GM21786 (cell line): ENCODE data around the gene ACAP3.

Source experiments
- ATAC-seq: cut with Tn5 transposase; IDR thresholded peaks from one replicate; pipeline ENCODE4 v1.9.1; 2021; ENCODE audit not compliant: unreplicated experiment

Gene ACAP3

DNA sequence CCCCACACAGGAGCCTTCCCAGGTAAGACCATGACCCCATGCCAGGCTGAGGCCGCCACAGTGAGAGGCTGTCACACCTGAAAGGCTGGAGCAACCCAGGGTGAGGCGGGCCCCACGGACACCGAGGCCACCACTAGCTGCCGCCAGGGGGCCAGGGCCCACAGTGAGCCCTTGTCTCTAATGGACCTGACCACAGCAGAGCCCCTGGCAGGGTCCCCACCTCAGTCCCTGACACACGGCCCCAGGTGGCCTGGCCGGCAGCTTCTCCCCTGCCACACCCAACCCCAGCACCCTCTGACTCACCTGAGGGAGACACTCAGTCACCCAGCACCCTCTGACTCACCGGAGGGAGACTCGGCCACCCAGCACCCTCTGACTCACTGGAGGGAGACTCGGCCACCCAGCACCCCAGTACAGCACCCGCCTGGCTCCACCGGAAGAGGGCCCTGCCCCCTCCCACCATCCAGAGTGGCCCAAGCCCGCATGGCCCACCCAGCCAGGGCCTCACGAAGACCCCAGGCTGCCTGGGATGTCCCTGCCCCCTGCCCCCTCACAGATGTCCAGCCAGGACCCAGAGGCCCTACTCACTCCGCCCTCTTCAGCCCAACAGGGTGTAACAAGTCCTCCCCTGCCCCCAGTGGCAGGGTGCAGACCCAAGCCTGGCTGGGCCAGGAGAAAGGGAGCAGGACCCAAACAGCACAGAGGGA, 37.1 kb upstream of the ACAP3 start:
- ATAC-seq: no peak

DNA sequence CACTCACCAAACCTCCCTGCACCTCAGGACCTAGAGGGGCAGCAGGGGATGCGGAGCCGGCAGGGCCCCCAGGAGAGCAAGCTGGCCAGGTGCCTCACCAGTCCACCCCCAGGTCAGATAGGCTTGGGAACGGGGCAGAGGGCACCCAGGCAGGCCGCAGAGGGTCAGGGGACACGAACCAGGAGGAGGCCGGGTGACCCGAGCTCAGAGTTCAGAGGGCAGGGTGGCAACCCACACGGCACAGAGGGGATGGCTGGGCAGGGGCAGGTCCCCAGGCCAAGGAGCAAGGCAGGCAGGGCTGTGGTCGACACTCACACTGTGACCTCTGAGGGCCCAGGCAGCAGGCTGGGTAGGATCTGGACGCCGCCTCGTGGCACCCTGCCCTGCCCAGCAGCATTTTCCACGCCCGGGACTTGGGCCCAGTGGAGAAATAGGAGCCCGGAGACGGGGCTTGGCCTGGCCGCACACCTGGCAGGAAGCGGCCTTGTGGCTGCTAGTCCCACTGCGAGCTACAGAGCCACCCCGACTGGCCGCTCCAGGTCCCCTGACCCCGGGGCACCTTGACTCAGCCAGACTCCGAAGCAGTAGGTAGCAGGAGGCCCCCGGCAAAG, 36.2 kb upstream of the ACAP3 start:
- ATAC-seq: no peak

GRCh38 chr1:1342584-1343115, 34.9 kb upstream of the ACAP3 start:
- no peak for ATAC-seq

DNA sequence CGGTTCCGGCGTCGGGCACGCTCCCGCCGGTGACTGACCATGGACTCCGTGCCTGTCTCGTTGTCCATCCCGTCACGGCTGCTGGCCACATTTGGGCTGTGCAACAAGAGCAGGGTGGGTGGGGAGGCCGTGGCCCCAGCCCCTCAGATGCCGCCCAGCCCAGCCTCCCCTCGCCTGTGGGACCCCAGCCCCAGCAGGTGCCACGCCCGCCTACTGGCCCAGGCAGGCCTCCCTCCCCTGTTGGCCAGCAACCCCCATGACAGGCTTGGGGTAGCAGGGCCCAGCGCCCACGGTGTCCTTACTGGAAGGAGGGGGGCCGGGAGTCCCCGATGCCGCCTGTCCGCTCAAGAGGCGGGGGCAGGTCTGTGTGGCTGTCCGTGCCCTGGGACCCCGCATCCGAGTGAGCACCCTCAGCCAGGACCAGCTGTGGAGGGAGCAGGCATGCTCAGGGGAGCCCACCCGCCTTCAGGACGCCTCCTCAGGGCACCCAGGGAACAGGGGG, 34.4 kb upstream of the ACAP3 start:
- ATAC-seq: no peak

DNA sequence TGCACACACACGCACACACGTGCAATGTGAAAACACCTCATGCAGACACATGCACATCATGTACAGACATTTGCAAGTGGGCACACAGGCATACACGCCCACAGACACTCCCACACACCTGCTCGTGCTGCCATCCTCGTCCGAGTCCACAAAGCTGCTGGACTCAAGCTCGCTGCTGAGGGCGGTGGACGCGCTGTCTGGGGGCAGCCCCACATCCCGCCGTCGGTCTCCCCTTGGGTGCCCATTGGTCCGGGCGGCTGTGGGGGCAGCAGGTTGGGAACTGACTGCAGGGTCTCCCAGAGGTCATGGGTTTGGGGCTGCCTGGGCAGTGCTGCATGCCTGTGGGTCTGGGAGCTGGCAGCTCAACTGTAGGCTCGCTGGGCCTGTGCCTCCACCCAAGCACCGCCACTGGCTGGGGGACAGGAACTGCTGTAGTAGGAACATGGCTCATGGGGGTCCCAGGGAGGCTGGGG, 33.9 kb upstream of the ACAP3 start:
- no peak for ATAC-seq

DNA sequence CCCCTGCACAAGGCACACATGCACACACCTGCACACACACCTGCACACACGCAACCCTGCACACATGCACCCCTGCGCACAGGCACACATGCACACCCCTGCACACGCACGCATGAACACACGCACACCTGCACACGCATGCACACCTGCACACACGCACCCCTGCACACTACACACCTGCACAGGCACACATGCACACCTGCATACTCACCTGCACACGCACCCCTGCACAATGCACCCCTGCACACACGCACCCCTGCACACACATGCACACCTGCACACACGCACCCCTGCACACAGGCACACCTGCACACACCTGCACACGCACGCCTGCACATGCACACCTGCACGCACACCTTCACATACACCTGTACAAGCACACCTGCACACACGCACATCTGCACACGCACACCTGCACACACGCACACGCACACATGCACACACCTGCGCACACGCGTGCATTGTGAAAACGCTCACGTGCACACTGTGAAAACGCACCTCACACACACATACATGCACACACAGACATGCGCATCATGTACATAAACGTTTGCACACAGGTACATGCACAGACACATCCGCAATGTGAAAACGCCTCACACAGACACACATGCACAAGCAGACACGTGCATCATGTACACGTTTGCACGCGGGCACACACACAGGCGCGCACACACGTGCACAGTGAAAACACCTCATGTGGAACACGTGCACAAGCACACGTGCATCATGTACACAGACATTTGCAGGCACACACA, 33.2 kb upstream of the ACAP3 start:
- ATAC-seq: no peak

- ATAC-seq: no peak
Observed at GRCh38 chr1:1340185-1340584, 32.5 kb upstream of the ACAP3 start.

DNA sequence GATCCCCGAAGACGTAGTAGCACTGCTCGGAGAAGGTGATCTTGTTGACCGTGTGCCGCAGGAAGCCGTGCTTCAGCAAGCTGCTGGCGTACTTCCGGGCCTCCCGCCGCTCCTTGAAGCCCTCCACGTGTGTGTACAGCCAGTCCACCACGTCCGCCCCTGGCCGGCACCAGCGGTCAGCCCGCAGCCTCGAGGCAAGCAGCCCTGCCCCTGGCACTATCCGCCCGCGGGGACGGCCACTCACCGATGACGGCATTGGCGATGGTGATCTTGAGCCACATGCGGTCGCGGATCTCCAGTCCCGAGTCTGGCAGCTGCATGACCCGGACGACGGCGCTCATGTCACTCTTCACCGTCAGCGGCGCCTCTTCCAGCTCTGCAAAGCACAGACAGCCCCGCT, 30.5 kb upstream of the ACAP3 start:
- no peak for ATAC-seq

DNA sequence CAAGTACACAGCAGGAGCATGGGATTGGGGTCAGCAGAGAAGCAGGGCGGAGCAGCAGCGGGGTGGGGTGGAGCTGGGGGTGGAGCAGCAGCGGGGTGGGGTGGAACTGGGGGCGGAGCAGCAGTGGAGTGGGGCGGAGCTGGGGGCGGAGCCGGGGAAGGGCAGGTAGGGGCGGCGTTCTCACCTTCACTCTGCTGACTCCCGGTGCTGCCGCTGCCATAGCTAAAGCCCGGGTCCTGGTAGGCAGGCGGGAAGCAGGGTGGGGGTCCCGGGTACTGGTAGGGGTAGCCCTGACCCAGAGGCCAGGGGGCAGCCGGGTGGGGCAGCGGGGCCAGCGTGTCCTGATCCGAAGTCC, 30.0 kb upstream of the ACAP3 start:
- no peak for ATAC-seq

DNA sequence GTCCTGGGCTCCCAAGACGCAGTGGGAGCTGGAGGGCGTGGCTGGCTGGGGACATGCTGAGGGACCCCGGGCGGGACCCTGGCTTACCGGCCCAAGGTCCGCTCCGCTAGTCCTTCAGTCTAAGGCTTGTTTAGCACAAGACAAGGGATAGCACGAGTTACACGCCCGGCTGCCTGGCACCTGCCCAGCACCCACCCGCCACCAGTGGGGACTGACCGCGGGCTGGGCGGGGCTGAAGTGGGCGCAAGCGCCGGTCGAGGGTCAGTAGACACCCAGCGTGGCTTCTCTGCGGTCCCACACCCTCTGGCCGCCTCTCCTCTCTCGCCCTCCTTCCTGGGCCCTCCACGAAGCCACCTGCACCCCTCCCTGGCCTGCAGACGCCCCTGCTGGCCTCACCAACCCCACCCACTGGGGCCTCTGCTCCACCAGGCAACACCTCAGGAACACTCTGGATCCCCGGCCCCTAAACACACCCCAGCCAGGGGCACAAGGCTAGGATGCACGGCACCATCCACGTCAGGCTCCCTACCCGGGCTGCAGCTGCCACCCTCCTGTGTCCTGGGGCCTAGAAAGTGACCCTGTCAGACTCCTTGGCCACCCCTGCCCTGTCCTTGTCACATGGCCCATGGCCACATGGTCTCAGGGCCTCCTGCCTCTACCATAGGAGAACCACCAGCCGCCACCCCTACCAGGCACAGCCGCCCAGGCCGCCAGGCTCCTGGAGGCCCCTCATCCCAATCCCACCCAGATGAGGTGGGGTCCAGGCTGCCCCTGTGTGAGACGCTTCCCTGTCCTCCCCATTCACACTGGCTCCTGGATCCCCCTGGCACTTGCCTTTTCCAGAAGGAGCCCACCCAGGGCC, 29.4 kb upstream of the ACAP3 start:
- ATAC-seq: no peak

DNA sequence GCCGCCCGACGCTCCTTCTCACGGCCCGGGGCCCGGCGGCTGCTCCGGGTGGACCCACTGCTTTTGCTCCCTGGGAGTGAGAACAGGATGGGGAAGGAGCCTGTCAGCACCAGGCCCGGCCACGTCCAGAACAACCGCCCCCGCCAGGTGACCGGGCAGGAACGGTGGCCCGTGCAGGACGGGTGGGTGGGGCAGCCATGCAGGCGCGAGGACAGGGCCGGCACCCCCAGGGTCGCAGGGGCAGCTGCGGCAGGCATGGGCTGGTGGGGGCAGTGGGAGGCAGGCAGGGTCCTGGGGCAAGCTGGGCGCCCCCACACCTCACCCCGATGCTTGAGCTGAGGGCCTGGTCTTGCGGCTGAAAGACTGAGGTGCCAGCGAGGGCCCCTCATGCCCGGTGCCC, 28.7 kb upstream of the ACAP3 start:
- no peak for ATAC-seq

GRCh38 chr1:1335792-1336248, 28.1 kb upstream of the ACAP3 start:
- ATAC-seq: no peak

GRCh38 chr1:1335283-1335682, 27.6 kb upstream of the ACAP3 start:
- ATAC-seq: no peak

DNA sequence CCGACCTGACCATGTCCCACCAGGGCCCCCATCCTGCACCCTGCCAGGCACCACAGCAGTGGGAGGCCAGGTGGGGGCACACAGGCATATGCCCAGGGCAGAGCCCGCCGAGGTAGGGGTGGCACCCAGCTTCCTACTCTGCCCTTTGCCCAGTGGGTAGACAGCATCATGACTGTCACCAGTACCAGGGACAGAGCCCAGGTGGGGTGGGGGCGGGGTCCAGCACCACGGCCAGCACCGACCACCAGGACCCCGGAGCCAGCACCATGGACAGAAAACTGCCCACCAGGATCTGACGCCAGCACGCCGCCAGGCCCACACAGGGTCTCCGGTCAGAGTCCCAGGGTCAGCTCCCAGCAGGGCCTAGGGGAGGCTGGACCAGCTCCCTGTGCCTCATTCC, 27.1 kb upstream of the ACAP3 start:
- no peak for ATAC-seq

GRCh38 chr1:1333551-1334241, 26.0 kb upstream of the ACAP3 start:
- no peak for ATAC-seq

DNA sequence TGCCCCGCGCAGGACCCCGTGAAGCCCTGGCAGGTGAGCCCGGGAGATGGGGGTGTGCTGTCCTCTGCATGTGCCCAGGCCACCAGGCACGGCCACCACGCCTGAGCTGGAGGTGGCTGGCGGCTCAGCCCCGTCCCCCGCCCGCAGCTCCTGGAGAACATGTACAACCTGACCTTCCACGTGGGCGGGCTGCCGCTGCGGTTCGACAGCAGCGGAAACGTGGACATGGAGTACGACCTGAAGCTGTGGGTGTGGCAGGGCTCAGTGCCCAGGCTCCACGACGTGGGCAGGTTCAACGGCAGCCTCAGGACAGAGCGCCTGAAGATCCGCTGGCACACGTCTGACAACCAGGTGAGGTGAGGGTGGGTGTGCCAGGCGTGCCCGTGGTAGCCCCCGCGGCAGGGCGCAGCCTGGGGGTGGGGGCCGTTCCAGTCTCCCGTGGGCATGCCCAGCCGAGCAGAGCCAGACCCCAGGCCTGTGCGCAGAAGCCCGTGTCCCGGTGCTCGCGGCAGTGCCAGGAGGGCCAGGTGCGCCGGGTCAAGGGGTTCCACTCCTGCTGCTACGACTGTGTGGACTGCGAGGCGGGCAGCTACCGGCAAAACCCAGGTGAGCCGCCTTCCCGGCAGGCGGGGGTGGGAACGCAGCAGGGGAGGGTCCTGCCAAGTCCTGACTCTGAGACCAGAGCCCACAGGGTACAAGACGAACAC, 25.2 kb upstream of the ACAP3 start:
- ATAC-seq: no peak

GRCh38 chr1:1332031-1332755, 24.5 kb upstream of the ACAP3 start:
- no peak for ATAC-seq

DNA sequence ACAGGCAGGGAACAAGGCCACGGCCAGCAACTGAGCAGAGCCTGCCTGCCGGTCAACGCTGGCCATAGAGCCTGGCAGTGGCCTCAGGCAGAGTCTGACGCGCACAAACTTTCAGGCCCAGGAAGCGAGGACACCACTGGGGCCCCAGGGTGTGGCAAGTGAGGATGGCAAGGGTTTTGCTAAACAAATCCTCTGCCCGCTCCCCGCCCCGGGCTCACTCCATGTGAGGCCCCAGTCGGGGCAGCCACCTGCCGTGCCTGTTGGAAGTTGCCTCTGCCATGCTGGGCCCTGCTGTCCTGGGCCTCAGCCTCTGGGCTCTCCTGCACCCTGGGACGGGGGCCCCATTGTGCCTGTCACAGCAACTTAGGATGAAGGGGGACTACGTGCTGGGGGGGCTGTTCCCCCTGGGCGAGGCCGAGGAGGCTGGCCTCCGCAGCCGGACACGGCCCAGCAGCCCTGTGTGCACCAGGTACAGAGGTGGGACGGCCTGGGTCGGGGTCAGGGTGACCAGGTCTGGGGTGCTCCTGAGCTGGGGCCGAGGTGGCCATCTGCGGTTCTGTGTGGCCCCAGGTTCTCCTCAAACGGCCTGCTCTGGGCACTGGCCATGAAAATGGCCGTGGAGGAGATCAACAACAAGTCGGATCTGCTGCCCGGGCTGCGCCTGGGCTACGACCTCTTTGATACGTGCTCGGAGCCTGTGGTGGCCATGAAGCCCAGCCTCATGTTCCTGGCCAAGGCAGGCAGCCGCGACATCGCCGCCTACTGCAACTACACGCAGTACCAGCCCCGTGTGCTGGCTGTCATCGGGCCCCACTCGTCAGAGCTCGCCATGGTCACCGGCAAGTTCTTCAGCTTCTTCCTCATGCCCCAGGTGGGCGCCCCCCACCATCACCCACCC, 23.6 kb upstream of the ACAP3 start, which contains the start of gene TAS1R3:
Gene TAS1R3, plus strand, starts transcription at position 213 of the 898 bp plus-strand sequence. Its CDS starts 66 bp downstream, at position 279.
- no peak for ATAC-seq
